GM12892 (cell line): ENCODE measurements around the gene ZNF580.

Experiments used
- DNase-seq: peaks from one replicate; pipeline ENCODE4 v3.0.0; 2011; ENCODE audit not compliant: insufficient read length
- FAIRE-seq: peaks from 2 replicates; lab custom pipeline; 2011; peaks lifted over from hg19 to GRCh38; lab: Jason Lieb, UNC
- POLR2A ChIP-seq: IDR thresholded peaks from 2 replicates; pipeline ENCODE4 v1.6.1; 2011; ENCODE audit warnings: low read depth, low read length, control low read depth
- POLR2AphosphoS5 ChIP-seq: IDR thresholded peaks from 2 replicates; pipeline ENCODE4 v1.6.1; 2011; ENCODE audit warnings: low read depth, low read length, control low read depth
- TAF1 ChIP-seq: IDR thresholded peaks from 2 replicates; pipeline ENCODE4 v1.6.1; 2011; ENCODE audit warnings: low read depth, mild to moderate bottlenecking, control low read depth, low read length, borderline replicate concordance

The ZNF580 gene

GRCh38 chr19:55650602-55651230 lies 9.9 kb downstream of the ZNF580 start:
- TF ChIP-seq TAF1 (no peak), POLR2A (no peak), POLR2AphosphoS5 (no peak)
- FAIRE-seq (no peak), DNase-seq (no peak)

- FAIRE-seq (no peak), DNase-seq (no peak)
- TF ChIP-seq POLR2AphosphoS5: no peak
- no peak for TF ChIP-seq TAF1
- no peak for TF ChIP-seq POLR2A
These were observed 10.4 kb downstream of the ZNF580 start for GRCh38 chr19:55651236-55651635.

- FAIRE-seq: no peak
- no peak for TF ChIP-seq POLR2AphosphoS5
- TF ChIP-seq POLR2A: no peak
- TF ChIP-seq TAF1: no peak
- DNase-seq: no peak
These were observed 11.7 kb downstream of the ZNF580 start for GRCh38 chr19:55652311-55653128.

- FAIRE-seq (peak; percentile 99), DNase-seq (peak; percentile 94)
- TF ChIP-seq TAF1 (0 out of 2 replicates have a peak, but pooled peaks have one; percentile 3), POLR2A (peak; percentile 73), POLR2AphosphoS5 (peak; percentile 77)
These were observed 13.0 kb downstream of the ZNF580 start for GRCh38 chr19:55653651-55654322.

- FAIRE-seq (no peak), DNase-seq (peak; percentile 75)
- no peak for TF ChIP-seq POLR2A
- TF ChIP-seq TAF1: no peak
- no peak for TF ChIP-seq POLR2AphosphoS5
These were observed 13.6 kb downstream of the ZNF580 start for GRCh38 chr19:55654323-55654867.

- no peak for FAIRE-seq
- peak; percentile 79 for TF ChIP-seq POLR2AphosphoS5
- TF ChIP-seq TAF1: peak; percentile 24
- TF ChIP-seq POLR2A: peak; percentile 79
- DNase-seq: peak; percentile 80
These were observed 14.3 kb downstream of the ZNF580 start, which contains the start of gene U2AF2 for GRCh38 chr19:55654868-55655647. Gene U2AF2, plus strand, starts transcription at chr19:55655035. Its CDS starts 70 bp downstream, at chr19:55655105.

- no peak for TF ChIP-seq POLR2A
- TF ChIP-seq POLR2AphosphoS5: no peak
- TF ChIP-seq TAF1: 0 out of 2 replicates have a peak, but pooled peaks have one; percentile 53
- no peak for FAIRE-seq
- no peak for DNase-seq
These were observed 14.8 kb downstream of the ZNF580 start for GRCh38 chr19:55655648-55656040.

- no peak for TF ChIP-seq TAF1
- no peak for TF ChIP-seq POLR2AphosphoS5
- no peak for TF ChIP-seq POLR2A
- FAIRE-seq (peak; percentile 74), DNase-seq (no peak)
These were observed 15.8 kb downstream of the ZNF580 start for GRCh38 chr19:55656552-55656951.

- DNase-seq (no peak), FAIRE-seq (peak; percentile 79)
- no peak for TF ChIP-seq TAF1
- TF ChIP-seq POLR2AphosphoS5: no peak
- TF ChIP-seq POLR2A: no peak; the same call in 1 of the 2 replicates
These were observed 16.4 kb downstream of the ZNF580 start for GRCh38 chr19:55656988-55657747.
